ENCODE results near the gene FADS6. TPM values are rescaled to one million over a fixed set of nuclear protein-coding genes. Genes with fewer than 3 reads are reported as not detected.

FADS6 gene
- total and polyA plus RNA-seq, 2 donors (not counting 3 experiments of a cell fraction or from before 2014, with no cell fraction given), result not detected

- CTCF ChIA-PET, result no interaction called here
- intact Hi-C loops (cut with micrococcal nuclease), result no loop called here
- dilution Hi-C loops (cut with MboI; ENCODE audit: extremely low pct_ligation_motif_present, low sequenced_read_pairs), result no loop called here
- no peak overlapping the region for H2AFZ ChIP-seq (ENCODE audit: low read depth, low read length)
- no peaks in the 10 kb centered on the region for H3K36me3 ChIP-seq (ENCODE audit: control insufficient read depth in 2 of 2, extremely low read depth in 1 of 2, insufficient read depth in 2 of 2, low read length in 2 of 2)
- H3K27me3 ChIP-seq (ENCODE audit: control insufficient read depth in 2 of 2, insufficient read depth in 2 of 2, low read length in 2 of 2), result peaks cover 6 to 9% of the 10 kb centered on the region in 2 experiments
- no peaks in the 10 kb centered on the region for H3K9me3 ChIP-seq (replicated peaks; ENCODE audit: control insufficient read depth, insufficient read depth, low read length)
- no peaks in the 10 kb centered on the region for H3K4me1 ChIP-seq (ENCODE audit: control insufficient read depth, extremely low read depth, insufficient read depth, low read length)
- H3K27ac ChIP-seq (ENCODE audit: insufficient read depth, low read depth, low read length), result no peak overlapping the region
- no peaks in the 10 kb centered on the region for H3K79me2 ChIP-seq (ENCODE audit: control insufficient read depth, insufficient read depth, low read length)
- no peak overlapping the region for H3K9ac ChIP-seq (replicated peaks; ENCODE audit: extremely low read depth, insufficient read depth, low read length)
- POLR2A ChIA-PET, result no interaction called here
- DNase-seq (ENCODE audit: low read depth, low spot score) (no peak), FAIRE-seq (no peak)
- no peak overlapping the region for H3K4me2 ChIP-seq (ENCODE audit: insufficient read depth, low read length)
- TF ChIP-seq POLR2AphosphoS5 (IDR thresholded peaks at IDR 0.05; ENCODE audit: insufficient read depth, low read depth, low read length) (no peak), EZH2 (IDR thresholded peaks at IDR 0.05; ENCODE audit: borderline replicate concordance, low read depth, low read length, severe bottlenecking) (no peak), MYC (IDR thresholded peaks at IDR 0.05; ENCODE audit: low read depth, low read length) (no peak), GATA2 (IDR thresholded peaks at IDR 0.05; ENCODE audit: insufficient read depth, insufficient read length, low read depth, low read length) (no peak), POLR2A (IDR thresholded peaks at IDR 0.05; ENCODE audit: low read depth, low read length) (no peak), CTCF (IDR thresholded peaks at IDR 0.05; ENCODE audit: extremely low read depth in 1 of 2, insufficient read depth in 1 of 2, low read depth in 1 of 2, low read length in 2 of 2) (no peak), JUN (IDR thresholded peaks at IDR 0.05; ENCODE audit: borderline replicate concordance, insufficient read depth, insufficient read length, low read depth) (no peak), FOS (IDR thresholded peaks at IDR 0.05; ENCODE audit: borderline replicate concordance, insufficient read depth, low read length) (no peak)
- TF ChIP-seq, protein P1, sequence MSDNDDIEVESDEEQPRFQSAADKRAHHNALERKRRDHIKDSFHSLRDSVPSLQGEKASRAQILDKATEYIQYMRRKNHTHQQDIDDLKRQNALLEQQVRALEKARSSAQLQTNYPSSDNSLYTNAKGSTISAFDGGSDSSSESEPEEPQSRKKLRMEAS (IDR thresholded peaks at IDR 0.05; ENCODE audit: insufficient read depth, insufficient read length), result no peak
- H4K20me1 ChIP-seq (replicated peaks; ENCODE audit: control insufficient read depth, extremely low read depth, insufficient read depth, low read length), result no peaks in the 10 kb centered on the region
- no peak overlapping the region for H3K4me3 ChIP-seq (replicated peaks in 1 of 3; ENCODE audit: insufficient read depth in 1 of 3, low read depth in 1 of 3, low read length in 3 of 3)
- no TSS peak for BruUV-seq (replicated peaks)
- H3K9me1 ChIP-seq (replicated peaks; ENCODE audit: control insufficient read depth, extremely low read depth, insufficient read depth, low read length), result no peaks in the 10 kb centered on the region
Measured at GRCh38 chr17:74917430-74917829, 24.0 kb upstream of the FADS6 start.

Measured in endothelial cell of umbilical vein (primary cell).